Hematopoietic multipotent progenitor cell (in vitro differentiated cells): ENCODE measurements around the gene ORC2. TPM values are rescaled to one million over a fixed set of nuclear protein-coding genes. Genes with fewer than 3 reads are reported as not detected.

Experiments used
- DNase-seq, 3 donors: peaks; one replicate each; pipeline ENCODE4 v3.0.0-alpha.2; 2011 to 2015; ENCODE audit warnings: low read depth in 2 of 3, low spot score in 2 of 3
- small RNA-seq: library from RNA; depleted of rRNA; stranded (forward); fragments of <200 nt; gene quantifications from one replicate; pipeline ENCODE3, GENCODE V24; 2012
- total RNA-seq: library from RNA; depleted of rRNA; stranded (reverse); fragments of >200 nt; gene quantifications from one replicate; pipeline ENCODE4 v1.2.3, GENCODE V29; 2012

Gene ORC2
- total RNA-seq, 1 donor: 7.5 TPM

DNA sequence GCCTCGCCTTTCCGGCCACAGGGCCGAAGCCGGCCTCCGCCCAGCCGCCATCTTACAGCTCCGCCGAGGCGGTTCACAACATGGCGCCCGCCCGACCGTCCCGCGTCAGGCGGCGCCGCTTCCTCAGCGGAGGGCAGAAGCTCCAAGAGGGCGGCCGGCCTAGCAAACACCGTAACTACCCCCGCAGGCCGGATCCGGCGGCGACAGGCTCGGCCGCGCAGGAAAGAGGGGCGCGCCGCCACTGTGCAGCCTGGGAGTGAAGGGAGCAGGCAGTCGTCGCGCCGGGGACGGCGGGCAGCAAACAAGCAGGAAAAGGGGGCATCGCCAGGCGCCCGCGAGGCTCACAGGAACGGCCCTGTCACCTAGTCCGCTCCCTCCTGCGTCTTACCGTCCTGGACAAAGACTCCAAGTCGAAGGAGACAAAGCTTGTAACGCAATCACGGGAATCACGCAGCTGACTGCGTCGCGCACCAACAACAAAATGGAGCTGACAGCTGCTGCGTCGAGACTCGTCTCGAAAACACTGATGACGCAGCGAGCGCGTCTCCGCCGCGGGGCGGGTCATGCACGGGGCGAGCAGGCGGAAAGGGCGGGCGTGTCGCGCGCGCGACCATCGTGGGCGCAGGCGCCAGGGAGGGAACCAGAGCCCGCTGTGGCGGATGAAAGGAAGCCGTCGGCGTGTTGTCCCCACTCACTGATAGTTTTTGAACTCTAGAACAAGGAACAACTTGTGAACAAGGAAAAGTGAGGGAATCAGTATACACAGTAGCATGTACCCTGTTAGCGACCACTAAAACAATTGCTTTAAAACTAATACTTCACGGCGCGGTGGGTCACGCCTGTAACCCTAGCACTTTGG lies 99.1 kb downstream of the ORC2 start, which contains the start of gene CLK1:
TSS of gene CLK1 (minus strand) at position 483 of the 859 bp plus-strand sequence. CDS start 2,796 bp downstream, outside the sequence.
- peak; percentile 94 to 97 (median 96) for DNase-seq

- DNase-seq: no peak
Measured at GRCh38 chr2:200863782-200864175, 99.7 kb downstream of the ORC2 start.

- peak; percentile 29 to 76 (median 56) for DNase-seq
Measured at GRCh38 chr2:200862532-200863000, 100.9 kb downstream of the ORC2 start.

DNA sequence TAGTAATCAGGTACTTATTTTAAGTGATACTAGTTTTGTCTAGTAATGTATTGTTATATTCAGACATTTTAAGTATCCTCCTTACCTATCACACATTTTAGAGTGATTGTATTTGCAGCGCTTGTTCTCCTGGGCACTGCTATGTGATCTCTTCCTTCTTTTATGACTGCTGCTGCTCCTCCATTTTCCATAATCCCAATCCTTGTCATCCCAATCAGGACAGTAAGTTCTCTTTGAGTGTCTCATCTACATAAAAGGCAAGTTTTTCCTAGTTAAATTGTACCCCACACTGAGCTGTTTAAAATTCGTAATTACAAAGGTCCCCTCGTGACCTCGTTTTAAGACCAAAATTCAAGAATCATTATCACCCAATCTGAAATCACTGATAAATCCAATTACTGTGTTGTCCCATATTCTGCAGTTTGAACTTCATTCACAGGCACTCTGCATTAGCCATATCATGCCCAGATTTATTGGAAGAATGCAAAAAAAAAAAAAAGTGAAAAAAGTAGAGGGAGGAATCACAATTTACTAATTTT lies 101.8 kb downstream of the ORC2 start:
- DNase-seq: no peak

DNA sequence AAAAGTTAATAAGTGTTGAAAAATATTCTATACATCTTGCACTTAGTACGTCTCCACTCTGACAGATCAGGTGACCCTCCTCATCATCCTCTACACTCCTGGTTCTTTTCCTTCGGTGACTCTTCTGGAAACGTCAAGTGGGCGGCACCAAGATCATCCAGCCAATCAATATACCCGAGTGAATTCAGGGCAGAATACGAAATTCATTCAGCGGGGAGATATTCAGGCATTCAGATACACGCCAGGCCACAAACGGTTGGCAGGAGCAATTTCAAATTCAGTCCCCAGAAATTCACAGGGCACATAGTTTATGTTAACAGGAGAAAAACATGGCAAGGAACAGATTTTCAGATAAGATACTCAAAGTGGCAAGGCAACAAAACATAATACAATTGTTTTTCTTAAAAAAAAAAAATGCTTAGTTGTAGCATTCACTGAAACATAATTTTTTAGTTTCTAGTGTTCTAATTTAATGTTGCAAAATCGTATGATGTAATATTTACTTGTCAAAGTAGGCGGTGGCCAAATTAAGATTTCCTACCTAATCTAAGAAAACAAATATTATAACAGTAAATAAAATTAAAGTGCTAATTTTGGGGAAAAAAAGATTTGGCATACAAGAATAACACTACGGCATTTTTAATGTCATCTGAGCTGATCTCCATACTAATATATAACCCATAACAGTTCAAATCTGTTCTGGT lies 103.2 kb downstream of the ORC2 start:
- no peak for DNase-seq

Small RNA genes within 50 kb of the gene (small RNA-seq; reads per million reads assigned to genes)
- not detected for gene RF00019
- gene RNU6-312P: not detected
- not detected for gene RNU6-762P

Other genes starting within 250 kb of the ORC2 start
- 135 TPM for gene BZW1, start 151.8 kb downstream of the ORC2 start, total RNA-seq
- gene CLK1, start 99.0 kb downstream of the ORC2 start, total RNA-seq: 84.8 TPM
- gene PPIL3, start 74.6 kb downstream of the ORC2 start, total RNA-seq: 43.1 TPM
- gene NIF3L1, start 74.3 kb downstream of the ORC2 start, total RNA-seq: 19.7 TPM
- 8.3 TPM for gene HYCC2, start 108.0 kb upstream of the ORC2 start, total RNA-seq
- gene NDUFB3, start 108.3 kb upstream of the ORC2 start, total RNA-seq: 10.2 TPM
- gene CFLAR, start 152.5 kb upstream of the ORC2 start, total RNA-seq: 118 TPM
- gene CASP10, start 219.5 kb upstream of the ORC2 start, total RNA-seq: 54.1 TPM